ENCODE measurements around the gene GRK5.

The GRK5 gene

GRCh38 chr10:119395280-119396007, 188.1 kb downstream of the GRK5 start:
- DNase-seq (ENCODE audit: insufficient read length, low spot score) (no peak), FAIRE-seq (no peak)

GRCh38 chr10:119396008-119396708, 188.8 kb downstream of the GRK5 start:
- FAIRE-seq (no peak), DNase-seq (ENCODE audit: insufficient read length, low spot score) (no peak)

DNA sequence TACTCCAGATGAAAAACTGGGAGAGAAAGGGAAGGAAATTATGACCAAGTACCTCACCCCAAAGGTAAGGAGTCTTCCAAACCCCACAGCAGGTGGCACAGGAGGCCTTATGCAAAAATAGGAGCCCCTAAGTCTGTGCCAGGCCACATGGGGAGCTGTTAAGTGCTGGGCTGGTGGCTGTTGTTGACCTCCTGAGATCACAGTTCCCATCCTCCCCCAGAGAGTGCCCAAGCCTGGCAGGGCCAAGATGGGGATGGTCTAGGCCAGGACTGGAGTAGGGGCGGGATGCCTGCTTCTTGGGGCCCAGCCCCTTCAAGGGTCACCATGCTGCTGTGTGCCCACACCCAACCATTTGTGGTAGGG, 189.3 kb downstream of the GRK5 start:
- no peak for DNase-seq (ENCODE audit: insufficient read length, low spot score)
- FAIRE-seq: no peak

- no peak for FAIRE-seq
- no peak for DNase-seq (ENCODE audit: insufficient read length, low spot score)
These were observed 190.0 kb downstream of the GRK5 start for GRCh38 chr10:119397416-119397815.

- FAIRE-seq (no peak), DNase-seq (ENCODE audit: insufficient read length, low spot score) (no peak)
These were observed 191.6 kb downstream of the GRK5 start for GRCh38 chr10:119398996-119399395.

GRCh38 chr10:119399466-119399865, 192.1 kb downstream of the GRK5 start:
- FAIRE-seq (no peak), DNase-seq (ENCODE audit: insufficient read length, low spot score) (no peak)

GRCh38 chr10:119401671-119402395, 194.5 kb downstream of the GRK5 start:
- FAIRE-seq (no peak), DNase-seq (ENCODE audit: insufficient read length, low spot score) (peak; percentile 70)

DNA sequence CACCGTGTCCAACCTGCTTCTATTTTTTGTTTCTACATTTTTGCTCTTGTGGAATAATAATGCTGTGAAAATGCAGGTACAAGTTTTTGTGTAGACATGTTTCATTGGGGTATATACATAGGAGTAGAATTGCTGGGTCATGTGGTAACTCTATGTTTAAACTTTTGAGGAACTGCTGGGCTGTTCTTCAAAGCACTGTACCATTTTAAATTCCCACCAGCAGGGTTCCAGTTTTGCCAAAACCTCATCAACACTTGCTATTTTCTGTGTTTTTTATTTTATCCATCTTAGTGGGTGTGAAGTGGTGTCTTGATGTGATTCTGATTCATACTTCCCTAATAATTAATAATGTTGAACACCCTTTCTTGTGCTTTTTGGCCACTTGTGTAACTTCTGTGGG, 196.6 kb downstream of the GRK5 start:
- DNase-seq (ENCODE audit: insufficient read length, low spot score): no peak
- FAIRE-seq: no peak

GRCh38 chr10:119404719-119405519, 197.5 kb downstream of the GRK5 start:
- DNase-seq (ENCODE audit: insufficient read length, low spot score) (no peak), FAIRE-seq (no peak)

- DNase-seq (ENCODE audit: insufficient read length, low spot score): no peak
- no peak for FAIRE-seq
These were observed 198.1 kb downstream of the GRK5 start for GRCh38 chr10:119405520-119405807.

- DNase-seq (ENCODE audit: insufficient read length, low spot score): no peak
- no peak for FAIRE-seq
These were observed 198.8 kb downstream of the GRK5 start for GRCh38 chr10:119406137-119406536.

DNA sequence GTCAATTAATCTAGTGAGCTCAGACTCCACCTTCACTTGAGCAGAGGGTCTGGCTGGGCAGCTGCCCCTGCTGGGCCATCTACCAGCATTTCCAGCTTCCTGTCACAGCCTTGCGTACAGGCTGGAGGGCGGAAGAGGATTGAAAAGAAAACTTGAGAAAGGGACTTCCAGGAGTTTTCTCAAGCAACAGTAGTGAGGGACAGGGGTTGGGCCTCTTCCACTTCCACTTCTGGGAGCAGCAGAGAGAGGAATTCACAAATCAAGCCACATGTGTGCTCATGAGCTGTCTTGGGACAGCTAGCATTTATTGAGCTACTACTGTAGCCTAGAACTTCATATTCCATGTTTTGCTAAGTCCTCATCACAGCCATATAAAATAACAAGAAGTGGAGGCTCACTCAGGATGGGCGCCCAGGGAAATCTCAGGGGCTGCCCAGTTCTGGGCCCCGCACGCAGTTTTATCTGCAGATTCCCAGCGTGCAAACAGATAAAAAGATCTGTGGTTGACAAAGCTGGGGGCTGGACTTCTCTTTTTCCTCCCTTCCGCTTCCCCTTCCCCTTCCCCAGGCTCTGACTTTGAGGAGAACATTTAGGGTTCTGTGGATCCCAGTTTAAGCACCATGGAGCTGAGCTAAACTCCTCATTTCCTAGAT, 199.4 kb downstream of the GRK5 start:
- no peak for FAIRE-seq
- no peak for DNase-seq (ENCODE audit: insufficient read length, low spot score)

- FAIRE-seq (no peak), DNase-seq (ENCODE audit: insufficient read length, low spot score) (no peak)
These were observed 199.9 kb downstream of the GRK5 start for GRCh38 chr10:119407254-119407777.

DNA sequence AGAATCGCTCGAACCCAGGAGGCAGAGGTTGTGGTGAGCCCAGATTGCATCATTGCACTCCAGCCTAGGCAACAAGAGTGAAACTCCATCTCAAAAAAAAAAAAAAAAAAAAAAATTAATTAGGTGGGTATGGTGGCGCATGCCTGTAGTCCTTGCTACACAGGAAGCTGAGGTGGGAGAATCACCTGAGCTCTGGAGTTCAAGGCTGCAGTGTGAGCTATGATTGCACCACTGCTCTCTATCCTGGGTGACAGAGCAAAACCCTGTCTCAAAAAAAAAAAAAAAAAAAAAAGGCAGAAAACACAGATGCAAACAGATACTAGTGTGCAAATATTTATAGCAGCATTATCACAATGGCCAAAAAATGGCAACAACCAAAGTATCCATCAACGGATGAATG, 200.7 kb downstream of the GRK5 start:
- FAIRE-seq: no peak

DNA sequence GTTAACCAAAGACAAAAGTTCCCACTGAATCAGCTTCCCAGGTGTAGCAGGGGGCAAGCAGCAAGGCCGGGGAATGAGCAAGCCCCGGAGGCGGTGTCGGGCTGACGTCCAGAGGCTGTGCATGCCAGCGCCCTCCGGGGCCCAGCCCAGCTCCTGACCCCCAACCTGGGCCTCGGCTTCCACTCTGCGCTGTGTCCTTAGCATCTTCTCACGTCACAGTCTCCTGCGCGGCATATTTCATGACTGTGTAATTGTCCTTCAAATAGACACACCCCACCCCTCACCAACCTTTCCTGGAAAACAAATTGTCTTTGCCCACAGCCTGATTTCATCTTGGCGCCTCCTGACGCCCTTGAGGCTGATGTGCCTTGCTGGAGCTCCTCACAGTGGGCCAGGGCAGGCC, 201.6 kb downstream of the GRK5 start:
- FAIRE-seq: no peak
- no peak for DNase-seq (ENCODE audit: insufficient read length, low spot score)

More for the DNA sequence above, 200.7 kb downstream of the GRK5 start:
- DNase-seq (ENCODE audit: insufficient read length, low spot score): no peak

DNA sequence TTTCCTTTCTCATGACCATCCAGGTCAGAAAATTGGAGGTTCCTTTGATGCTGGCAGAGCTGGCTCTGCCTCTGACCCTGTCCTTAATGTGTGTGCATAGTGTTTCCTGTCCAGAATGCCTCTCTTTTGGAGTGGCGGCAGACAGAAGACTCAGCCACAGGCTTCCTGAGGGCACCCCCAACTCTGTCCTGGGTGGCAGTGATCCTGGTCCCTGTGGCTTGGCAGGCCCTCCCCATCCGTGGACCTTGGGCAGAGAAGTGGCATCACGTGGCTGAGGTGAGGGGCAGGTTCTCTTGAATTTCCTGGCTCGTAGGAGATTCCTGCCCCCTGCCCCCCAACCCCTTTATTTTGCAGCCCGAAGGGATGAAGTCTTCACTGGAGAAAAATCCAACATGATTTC, 202.0 kb downstream of the GRK5 start:
- DNase-seq (ENCODE audit: insufficient read length, low spot score): no peak
- FAIRE-seq: no peak

DNA sequence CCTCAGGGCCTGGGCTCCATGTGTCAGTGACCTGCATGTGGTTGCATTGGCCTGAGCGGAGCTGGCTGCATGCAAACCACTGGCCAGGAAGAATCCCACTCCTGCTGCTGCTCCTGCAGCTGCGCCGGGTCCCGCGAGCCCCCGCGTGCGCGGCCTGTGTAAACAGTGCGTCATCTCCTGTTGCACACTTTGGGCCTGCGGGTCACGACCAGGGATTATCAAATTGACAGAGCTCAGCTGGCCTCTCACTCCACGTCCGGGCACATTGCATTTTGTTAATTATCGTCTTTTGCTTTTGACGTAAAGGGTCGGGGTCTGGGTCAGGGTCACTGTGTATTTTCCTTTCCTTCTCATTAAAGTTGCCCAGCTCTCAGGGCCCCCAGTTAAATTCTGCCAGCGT, 202.5 kb downstream of the GRK5 start:
- DNase-seq (ENCODE audit: insufficient read length, low spot score) (no peak), FAIRE-seq (no peak)

GRCh38 chr10:119410361-119411116, 203.2 kb downstream of the GRK5 start:
- FAIRE-seq (no peak), DNase-seq (ENCODE audit: insufficient read length, low spot score) (no peak)

DNA sequence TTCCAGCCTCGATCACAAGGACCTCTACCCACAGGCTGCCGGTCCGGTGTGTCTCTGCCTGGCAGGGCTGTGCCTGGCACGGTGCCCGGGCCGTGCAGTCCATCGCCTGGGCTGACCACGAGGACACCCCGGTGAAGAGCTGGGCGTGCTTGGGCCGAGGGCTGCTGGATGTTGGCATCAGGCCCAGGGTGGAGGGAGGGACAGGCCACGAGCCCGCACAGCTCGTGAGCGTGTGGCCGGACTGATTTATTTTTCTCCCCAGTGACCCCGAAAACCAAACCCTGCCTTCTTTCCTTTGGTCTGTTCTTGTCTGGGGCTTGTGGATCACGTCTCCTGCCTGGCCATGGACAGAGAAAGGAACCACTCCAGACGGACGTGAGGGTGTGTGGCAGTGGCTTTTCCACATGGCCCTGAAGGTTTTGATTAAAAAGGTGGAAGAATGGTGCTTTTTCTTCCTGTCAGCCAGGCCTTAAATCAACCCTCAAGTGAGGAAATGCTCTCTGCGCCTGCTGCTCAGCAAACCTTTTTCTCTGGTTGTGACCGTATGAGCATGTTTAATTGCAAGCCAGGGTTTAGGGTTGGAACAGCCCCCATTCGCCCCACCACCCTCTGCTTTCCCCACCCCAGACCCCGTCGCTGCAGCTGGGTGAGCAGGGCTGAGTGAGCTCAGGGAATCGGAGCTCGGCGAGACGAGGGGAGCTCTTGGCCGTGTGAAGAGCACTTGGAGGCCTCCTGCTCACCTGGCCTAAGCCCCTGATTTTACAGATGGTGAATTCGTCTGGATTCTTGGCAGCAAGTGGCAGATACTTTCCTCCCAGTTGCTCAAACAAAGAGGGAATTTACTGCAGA, 205.1 kb downstream of the GRK5 start:
- DNase-seq (ENCODE audit: insufficient read length, low spot score) (no peak), FAIRE-seq (no peak)
